ENCODE results near the gene PTK6. TPM values are rescaled to one million over a fixed set of nuclear protein-coding genes. Genes with fewer than 3 reads are reported as not detected.

The PTK6 gene
- total RNA-seq, 1 donor from 2014 or later, result not detected

GRCh38 chr20:63527184-63527583 is 10.0 kb downstream of the PTK6 start:
- Mint-ChIP-seq H3K27ac (ENCODE audit: unreplicated experiment) (no peak overlapping the region), H3K27me3 (ENCODE audit: unreplicated experiment) (peaks cover 7% of the 10 kb centered on the region), H3K9me3 (ENCODE audit: unreplicated experiment) (no peaks in the 10 kb centered on the region), H3K36me3 (ENCODE audit: low read depth, unreplicated experiment) (peaks cover 13% of the 10 kb centered on the region), H3K4me1 (ENCODE audit: unreplicated experiment) (no peaks in the 10 kb centered on the region), H3K4me3 (ENCODE audit: unreplicated experiment) (no peak overlapping the region)
- TF ChIP-seq CTCF (IDR thresholded peaks at IDR 0.05; ENCODE audit: unreplicated experiment), result no peak
- DNase-seq (ENCODE audit: low spot score), result no peak

GRCh38 chr20:63525971-63526370 is 11.2 kb downstream of the PTK6 start:
- peaks cover 10% of the 10 kb centered on the region for H3K36me3 Mint-ChIP-seq (ENCODE audit: low read depth, unreplicated experiment)
- no peak for DNase-seq (ENCODE audit: low spot score)
- no peak for TF ChIP-seq CTCF (IDR thresholded peaks at IDR 0.05; ENCODE audit: unreplicated experiment)
- peaks cover 10% of the 10 kb centered on the region for H3K27me3 Mint-ChIP-seq (ENCODE audit: unreplicated experiment)
- no peak overlapping the region for H3K27ac Mint-ChIP-seq (ENCODE audit: unreplicated experiment)
- H3K4me1 Mint-ChIP-seq (ENCODE audit: unreplicated experiment), result no peaks in the 10 kb centered on the region
- H3K4me3 Mint-ChIP-seq (ENCODE audit: unreplicated experiment), result no peak overlapping the region
- no peaks in the 10 kb centered on the region for H3K9me3 Mint-ChIP-seq (ENCODE audit: unreplicated experiment)

- no peak for TF ChIP-seq CTCF (IDR thresholded peaks at IDR 0.05; ENCODE audit: unreplicated experiment)
- Mint-ChIP-seq H3K9me3 (ENCODE audit: unreplicated experiment) (no peaks in the 10 kb centered on the region), H3K36me3 (ENCODE audit: low read depth, unreplicated experiment) (peaks cover 10% of the 10 kb centered on the region), H3K4me1 (ENCODE audit: unreplicated experiment) (no peaks in the 10 kb centered on the region), H3K27me3 (ENCODE audit: unreplicated experiment) (peaks cover 10% of the 10 kb centered on the region), H3K27ac (ENCODE audit: unreplicated experiment) (no peak overlapping the region), H3K4me3 (ENCODE audit: unreplicated experiment) (no peak overlapping the region)
- DNase-seq (ENCODE audit: low spot score), result no peak
Measured at GRCh38 chr20:63525185-63525584, 12.0 kb downstream of the PTK6 start.

GRCh38 chr20:63522981-63523611 is 14.1 kb downstream of the PTK6 start:
- Mint-ChIP-seq H3K36me3 (ENCODE audit: low read depth, unreplicated experiment) (peaks cover 12% of the 10 kb centered on the region), H3K4me1 (ENCODE audit: unreplicated experiment) (peaks cover 2% of the 10 kb centered on the region)
- no peak for DNase-seq (ENCODE audit: low spot score)

More at GRCh38 chr20:63522981-63523611, 14.1 kb downstream of the PTK6 start:
- Mint-ChIP-seq H3K27ac (ENCODE audit: unreplicated experiment) (no peak overlapping the region), H3K9me3 (ENCODE audit: unreplicated experiment) (no peaks in the 10 kb centered on the region), H3K4me3 (ENCODE audit: unreplicated experiment) (peak overlapping the region; percentile 65), H3K27me3 (ENCODE audit: unreplicated experiment) (peaks cover 15% of the 10 kb centered on the region)
- no peak for TF ChIP-seq CTCF (IDR thresholded peaks at IDR 0.05; ENCODE audit: unreplicated experiment)
